ENCODE measurements around the gene FDXR.
A peak's percentile ranks its signal among the peaks of the same experiment; 100 is the strongest.

FDXR gene

DNA sequence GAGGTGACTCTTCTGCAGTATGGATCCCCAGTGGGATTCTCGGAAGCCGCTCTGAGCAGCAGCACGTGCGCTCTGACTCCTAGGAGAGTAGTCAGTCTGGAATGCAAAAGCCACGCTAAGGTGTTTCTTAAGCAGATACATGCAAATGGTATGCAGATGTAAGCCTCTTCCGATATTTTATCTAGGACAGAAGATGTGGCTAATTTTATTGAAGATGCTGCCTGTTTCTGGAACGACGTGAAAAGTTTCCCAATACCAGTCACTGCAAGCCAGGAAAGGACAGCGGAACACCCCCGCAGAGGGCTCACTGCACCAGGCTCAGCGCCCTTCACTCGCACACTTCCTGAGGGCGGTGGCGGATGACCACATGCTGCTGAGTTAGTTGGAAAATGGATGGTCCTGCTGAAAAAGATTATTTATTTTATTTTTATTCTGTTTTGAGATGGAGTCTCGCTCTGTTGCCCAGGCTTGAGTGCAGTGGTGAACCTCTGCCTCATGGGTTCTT lies 10.5 kb upstream of the FDXR start:
- peak in 1 of 2 donors; percentile 47 for DNase-seq (ENCODE audit: low read depth in 2 of 2)
- TF ChIP-seq, protein P1, sequence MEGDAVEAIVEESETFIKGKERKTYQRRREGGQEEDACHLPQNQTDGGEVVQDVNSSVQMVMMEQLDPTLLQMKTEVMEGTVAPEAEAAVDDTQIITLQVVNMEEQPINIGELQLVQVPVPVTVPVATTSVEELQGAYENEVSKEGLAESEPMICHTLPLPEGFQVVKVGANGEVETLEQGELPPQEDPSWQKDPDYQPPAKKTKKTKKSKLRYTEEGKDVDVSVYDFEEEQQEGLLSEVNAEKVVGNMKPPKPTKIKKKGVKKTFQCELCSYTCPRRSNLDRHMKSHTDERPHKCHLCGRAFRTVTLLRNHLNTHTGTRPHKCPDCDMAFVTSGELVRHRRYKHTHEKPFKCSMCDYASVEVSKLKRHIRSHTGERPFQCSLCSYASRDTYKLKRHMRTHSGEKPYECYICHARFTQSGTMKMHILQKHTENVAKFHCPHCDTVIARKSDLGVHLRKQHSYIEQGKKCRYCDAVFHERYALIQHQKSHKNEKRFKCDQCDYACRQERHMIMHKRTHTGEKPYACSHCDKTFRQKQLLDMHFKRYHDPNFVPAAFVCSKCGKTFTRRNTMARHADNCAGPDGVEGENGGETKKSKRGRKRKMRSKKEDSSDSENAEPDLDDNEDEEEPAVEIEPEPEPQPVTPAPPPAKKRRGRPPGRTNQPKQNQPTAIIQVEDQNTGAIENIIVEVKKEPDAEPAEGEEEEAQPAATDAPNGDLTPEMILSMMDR (IDR thresholded peaks at IDR 0.05; ENCODE audit: low read depth, low read length): no peak

DNA sequence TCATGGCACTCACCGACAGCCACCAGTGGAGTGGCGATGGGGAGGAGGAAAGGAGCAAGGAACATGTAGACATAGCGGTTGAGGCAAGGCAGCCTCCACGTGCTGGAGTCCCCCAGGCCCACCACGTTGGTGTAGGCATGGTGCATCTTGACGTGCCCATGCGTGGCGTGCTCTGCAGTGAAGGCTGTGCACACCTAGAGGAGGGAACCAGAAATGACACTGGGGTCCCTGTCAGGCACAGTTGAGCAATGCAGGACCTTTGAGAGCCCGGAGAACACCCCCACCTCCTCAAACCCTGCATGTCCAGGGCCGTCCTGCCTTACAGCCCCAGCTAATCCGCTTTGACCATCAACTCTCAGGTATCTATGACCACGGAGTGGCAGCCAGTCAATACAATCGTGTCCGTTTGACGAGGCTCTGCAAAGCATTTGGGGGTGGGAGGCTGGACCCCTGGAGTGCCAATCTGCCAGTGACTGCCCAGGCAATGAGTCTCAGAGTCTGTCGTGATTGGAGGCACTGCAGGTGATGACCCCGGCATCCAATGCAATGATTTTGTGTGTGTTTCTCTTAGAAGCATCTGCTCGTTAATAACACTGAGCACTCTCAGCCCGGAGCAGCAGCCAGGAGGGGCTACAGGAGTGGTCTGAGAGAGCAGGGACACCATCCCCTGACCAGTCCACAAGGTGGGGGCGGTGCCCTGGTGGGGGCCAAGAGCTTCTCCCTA lies 9.9 kb upstream of the FDXR start:
- no peak for DNase-seq (ENCODE audit: low read depth in 2 of 2)
- TF ChIP-seq, protein P1 (IDR thresholded peaks at IDR 0.05; ENCODE audit: low read depth, low read length): no peak
- H3K4me3 ChIP-seq (replicated peaks in 1 of 2; ENCODE audit: low read depth in 2 of 2, low read length in 2 of 2): no peak overlapping the region

More for the DNA sequence above, 10.5 kb upstream of the FDXR start:
- no peak overlapping the region for H3K4me3 ChIP-seq (replicated peaks in 1 of 2; ENCODE audit: low read depth in 2 of 2, low read length in 2 of 2)

DNA sequence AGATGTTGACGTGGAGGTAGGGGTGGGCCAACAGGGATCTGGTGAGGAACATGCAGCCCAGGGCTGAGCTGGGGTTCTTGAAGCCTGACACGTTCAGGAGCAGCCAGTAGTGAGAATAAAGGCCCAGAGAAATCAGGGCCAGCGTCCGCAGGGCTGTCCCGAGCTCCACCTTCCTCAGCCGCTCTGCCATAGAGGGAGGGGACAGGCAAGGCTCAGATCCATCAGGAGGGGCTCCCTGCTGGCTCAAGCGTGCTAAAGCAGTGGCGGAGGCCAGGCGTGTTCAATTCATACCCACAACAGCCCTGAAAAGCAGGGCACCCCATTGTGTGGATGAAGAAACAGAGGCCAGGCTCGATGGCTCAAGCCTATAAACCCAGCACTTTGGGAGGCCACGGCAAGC lies 8.3 kb upstream of the FDXR start:
- DNase-seq (ENCODE audit: low read depth in 2 of 2): no peak
- TF ChIP-seq, protein P1 (IDR thresholded peaks at IDR 0.05; ENCODE audit: low read depth, low read length): no peak
- no peak overlapping the region for H3K4me3 ChIP-seq (replicated peaks in 1 of 2; ENCODE audit: low read depth in 2 of 2, low read length in 2 of 2)

DNA sequence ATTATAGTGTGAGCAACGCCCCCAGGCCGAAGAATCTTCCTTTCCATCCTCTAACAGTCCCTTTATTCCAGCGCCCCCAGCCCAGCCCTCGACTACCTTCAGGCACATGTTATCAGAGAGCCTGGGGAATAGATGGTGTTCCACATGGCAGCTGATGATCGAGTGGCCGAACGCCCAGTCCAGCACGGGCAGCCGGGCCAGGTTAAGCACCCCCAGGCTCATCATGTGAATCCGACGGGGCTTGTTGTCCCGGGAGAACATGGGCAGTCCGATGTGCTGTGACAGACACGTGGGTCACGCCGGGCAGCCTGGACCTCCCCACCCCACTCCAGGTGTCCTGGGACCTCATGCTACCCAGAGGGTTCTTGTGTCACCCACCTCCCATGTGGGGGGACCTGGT lies 6.5 kb upstream of the FDXR start:
- TF ChIP-seq, protein P1 (IDR thresholded peaks at IDR 0.05; ENCODE audit: low read depth, low read length): no peak
- no peak for DNase-seq (ENCODE audit: low read depth in 2 of 2)

DNA sequence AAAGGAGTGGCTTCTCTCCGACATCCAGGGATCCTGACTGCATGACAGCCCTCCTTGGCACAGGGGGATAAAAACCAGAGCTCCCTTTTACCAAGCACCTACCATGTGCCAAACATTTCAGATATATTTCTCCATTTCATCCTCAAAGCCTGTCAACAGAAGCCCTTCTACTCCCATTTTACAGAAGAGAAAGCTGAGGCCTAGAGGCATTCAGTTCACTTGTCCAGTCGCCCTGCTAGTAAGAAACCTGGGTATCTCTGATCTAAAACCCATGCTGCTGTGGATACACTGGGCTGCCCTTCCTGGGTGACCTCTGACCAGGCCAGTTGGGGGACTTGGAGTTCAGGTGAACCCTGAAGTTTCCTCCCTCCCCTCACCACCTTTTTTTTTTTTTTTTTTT lies 5.9 kb upstream of the FDXR start:
- no peak overlapping the region for H3K4me3 ChIP-seq (replicated peaks in 1 of 2; ENCODE audit: low read depth in 2 of 2, low read length in 2 of 2)
- TF ChIP-seq, protein P1 (IDR thresholded peaks at IDR 0.05; ENCODE audit: low read depth, low read length): no peak
- DNase-seq (ENCODE audit: low read depth in 2 of 2): no peak

More for the DNA sequence above, 6.5 kb upstream of the FDXR start:
- H3K4me3 ChIP-seq (replicated peaks in 1 of 2; ENCODE audit: low read depth in 2 of 2, low read length in 2 of 2): no peak overlapping the region

DNA sequence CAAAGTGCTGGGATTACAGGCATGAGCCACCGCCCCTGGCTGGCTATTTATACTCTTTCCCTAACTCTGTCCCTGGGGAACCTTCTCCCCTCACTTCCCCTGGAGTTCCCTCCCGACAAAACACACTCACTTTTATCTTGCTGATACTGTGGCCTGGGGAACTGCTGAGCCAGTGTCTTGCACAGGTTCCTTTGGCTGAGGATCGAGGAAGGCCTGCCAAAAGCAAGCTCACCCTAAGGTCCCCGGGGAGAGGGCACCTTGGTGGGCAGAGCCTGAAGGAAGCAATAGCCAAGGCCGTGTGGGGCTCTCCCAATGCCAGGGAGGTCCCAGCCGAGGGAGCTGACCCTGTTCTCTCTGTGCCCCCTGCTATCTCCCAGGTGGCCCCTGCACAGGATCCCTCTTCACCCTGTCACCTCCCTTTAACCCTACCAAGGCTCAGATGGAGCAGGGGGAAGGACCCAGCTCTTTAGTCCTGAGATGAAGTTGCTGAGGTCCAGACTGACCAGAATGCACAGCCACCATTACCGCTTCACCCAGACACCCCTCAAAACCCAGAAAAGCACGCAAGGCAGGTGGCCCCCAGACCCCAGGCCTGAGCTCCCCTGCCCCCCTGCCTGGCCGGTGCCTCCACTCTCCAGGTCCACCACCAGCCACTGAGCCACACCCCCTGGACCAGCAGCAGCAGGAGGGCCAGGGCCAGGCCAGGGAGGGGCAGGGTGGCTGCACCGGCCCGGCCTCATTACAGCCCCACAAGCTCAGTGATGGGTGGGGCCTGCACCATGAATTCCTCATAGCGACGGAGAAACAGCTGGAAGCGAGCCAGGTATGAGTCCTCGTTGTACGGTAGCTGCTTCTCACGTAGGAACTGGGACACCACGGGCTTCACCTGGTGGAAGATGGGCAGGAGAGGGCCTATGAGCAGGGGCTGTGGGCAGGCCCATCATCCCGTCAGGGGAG lies 5.1 kb upstream of the FDXR start:
- TF ChIP-seq, protein P1 (IDR thresholded peaks at IDR 0.05; ENCODE audit: low read depth, low read length): no peak
- H3K4me3 ChIP-seq (replicated peaks in 1 of 2; ENCODE audit: low read depth in 2 of 2, low read length in 2 of 2): no peak overlapping the region
- peak; percentile 55 to 71 for DNase-seq (ENCODE audit: low read depth in 2 of 2)
